22Rv1 (cell line): ENCODE results near the gene OR11H7.

Source experiments
- ZFX ChIP-seq: fragments of 450-650 bp; IDR thresholded peaks from 2 replicates; pipeline ENCODE4 v1.6.1; 2017; ENCODE audit warnings: antibody characterized with exemption, borderline replicate concordance
- TF ChIP-seq, protein P1 (sequence below): fragments of 450-650 bp; IDR thresholded peaks from 2 replicates; pipeline ENCODE4 v1.5.1; 2017; ENCODE audit warnings: mild to moderate bottlenecking

GRCh38 chr14:20274062-20274461 lies 45.3 kb downstream of the OR11H7 start:
- TF ChIP-seq, protein P1, sequence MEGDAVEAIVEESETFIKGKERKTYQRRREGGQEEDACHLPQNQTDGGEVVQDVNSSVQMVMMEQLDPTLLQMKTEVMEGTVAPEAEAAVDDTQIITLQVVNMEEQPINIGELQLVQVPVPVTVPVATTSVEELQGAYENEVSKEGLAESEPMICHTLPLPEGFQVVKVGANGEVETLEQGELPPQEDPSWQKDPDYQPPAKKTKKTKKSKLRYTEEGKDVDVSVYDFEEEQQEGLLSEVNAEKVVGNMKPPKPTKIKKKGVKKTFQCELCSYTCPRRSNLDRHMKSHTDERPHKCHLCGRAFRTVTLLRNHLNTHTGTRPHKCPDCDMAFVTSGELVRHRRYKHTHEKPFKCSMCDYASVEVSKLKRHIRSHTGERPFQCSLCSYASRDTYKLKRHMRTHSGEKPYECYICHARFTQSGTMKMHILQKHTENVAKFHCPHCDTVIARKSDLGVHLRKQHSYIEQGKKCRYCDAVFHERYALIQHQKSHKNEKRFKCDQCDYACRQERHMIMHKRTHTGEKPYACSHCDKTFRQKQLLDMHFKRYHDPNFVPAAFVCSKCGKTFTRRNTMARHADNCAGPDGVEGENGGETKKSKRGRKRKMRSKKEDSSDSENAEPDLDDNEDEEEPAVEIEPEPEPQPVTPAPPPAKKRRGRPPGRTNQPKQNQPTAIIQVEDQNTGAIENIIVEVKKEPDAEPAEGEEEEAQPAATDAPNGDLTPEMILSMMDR: no peak
- TF ChIP-seq ZFX: no peak
